SIG-M5 (cell line): ENCODE data around the gene TCF7L2.

ENCODE experiments used
- DNase-seq: peaks from one replicate; lab custom pipeline; 2025; lab: John Stamatoyannopoulos, UW

The TCF7L2 gene

GRCh38 chr10:113023017-113023416 lies 73.0 kb downstream of the TCF7L2 start:
- no peak for DNase-seq

- DNase-seq: no peak
These were observed 74.9 kb downstream of the TCF7L2 start for GRCh38 chr10:113024930-113025329.

GRCh38 chr10:113025487-113025886 lies 75.4 kb downstream of the TCF7L2 start:
- DNase-seq: no peak

GRCh38 chr10:113026679-113027078 lies 76.6 kb downstream of the TCF7L2 start:
- no peak for DNase-seq

DNA sequence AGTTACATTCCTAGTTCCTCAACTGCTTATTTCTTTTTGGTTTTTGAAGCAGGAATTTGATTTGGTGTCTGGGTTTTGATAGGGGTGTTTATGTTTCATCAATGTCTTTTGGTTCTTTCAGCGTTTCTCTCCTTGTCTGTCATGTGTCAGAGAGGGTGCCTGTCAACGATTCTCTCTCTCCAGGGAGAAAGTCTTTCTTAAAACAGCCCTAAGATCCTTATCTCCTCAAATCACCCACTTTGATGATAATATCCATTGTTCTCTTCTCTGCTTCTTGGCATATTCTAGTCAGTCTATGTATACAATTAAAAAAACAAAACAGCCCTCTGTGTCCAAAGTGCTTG lies 77.2 kb downstream of the TCF7L2 start:
- no peak for DNase-seq

GRCh38 chr10:113027574-113028455 lies 77.8 kb downstream of the TCF7L2 start:
- no peak for DNase-seq

DNA sequence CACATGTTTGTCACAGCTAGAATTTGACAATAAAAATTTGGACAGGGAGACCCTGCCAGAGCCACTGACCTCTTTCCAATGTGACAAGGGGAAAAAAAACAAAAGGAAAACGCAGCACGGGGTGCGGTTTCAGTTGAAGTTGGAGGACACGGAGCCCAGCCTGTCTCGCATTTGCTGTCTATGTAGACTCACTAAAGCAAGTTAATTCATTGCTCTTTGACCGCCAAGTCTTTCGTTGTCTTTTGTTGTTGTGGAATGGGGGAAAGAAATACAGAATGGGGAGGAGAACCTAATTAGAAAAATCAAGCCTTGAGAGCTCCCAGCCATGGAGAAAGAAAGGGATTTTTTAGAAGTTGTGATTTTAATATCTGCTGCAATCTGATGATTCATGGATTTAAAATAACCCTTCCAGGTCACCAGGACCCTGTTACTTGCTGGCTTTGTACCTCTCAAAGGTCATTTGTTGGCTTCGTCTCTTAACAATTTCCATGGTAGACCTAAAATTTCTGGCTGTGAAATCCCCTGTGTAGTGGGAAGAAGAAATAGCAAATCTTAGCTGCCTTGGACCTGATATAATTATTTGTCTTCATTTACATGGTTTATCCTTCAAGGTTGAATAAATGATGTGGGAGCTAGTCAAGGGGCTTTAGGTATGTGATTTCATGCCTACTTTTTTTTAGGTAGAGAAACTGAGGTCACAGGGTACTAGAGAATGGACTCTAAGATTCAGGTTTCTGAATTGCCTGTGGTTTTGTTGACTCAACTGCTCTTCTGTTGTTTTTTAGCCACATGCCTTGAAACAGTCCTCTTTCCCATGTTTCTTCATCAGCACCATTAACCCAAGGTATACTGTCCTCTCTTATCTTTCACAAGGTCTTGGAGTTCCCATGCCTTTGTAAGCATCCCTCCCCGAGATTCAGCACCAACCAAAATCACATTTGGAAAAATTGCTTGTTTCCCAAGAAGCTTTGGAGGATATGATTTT lies 78.7 kb downstream of the TCF7L2 start:
- no peak for DNase-seq

GRCh38 chr10:113030453-113030852 lies 80.4 kb downstream of the TCF7L2 start:
- DNase-seq: no peak

DNA sequence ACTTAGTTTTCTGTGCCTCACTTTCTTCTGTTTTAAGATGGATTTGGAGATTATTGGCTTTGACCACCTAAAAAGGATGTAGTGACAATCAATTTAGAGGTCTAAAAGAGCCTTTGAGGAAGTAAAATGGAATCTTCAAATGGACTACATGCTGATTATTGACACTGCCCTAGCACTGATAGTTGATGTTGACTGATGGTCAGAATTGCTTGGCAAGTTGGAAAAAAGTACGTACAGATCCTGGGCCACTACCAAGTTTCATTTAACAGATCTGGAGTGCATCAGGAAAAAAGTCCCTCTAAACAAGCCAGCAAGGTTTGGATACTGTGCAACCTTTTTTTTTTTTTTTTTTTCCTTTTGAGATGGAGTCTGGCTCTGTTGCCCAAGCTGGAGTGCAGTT lies 81.1 kb downstream of the TCF7L2 start:
- DNase-seq: no peak

DNA sequence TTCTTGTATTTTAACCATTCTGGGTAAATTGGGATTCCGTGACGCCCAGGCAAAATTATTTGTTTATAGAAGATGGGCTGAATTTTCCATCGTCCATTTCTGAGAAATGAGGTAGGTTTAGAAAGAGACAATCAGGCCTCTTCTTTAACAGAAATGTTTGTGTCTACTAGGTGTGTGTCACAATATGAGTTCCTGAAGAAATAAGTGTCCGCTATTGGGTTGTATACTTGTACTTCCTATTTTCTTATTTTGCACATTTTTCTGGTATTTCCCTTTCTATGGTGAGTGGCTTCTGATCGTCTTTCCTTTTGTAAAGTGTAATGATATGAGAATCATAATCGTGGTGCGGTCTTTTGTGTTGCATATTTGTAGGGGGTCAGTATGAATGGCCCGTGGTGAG lies 83.9 kb downstream of the TCF7L2 start:
- DNase-seq: no peak

GRCh38 chr10:113035732-113036312 lies 85.8 kb downstream of the TCF7L2 start:
- DNase-seq: no peak

GRCh38 chr10:113036619-113037018 lies 86.6 kb downstream of the TCF7L2 start:
- DNase-seq: no peak

DNA sequence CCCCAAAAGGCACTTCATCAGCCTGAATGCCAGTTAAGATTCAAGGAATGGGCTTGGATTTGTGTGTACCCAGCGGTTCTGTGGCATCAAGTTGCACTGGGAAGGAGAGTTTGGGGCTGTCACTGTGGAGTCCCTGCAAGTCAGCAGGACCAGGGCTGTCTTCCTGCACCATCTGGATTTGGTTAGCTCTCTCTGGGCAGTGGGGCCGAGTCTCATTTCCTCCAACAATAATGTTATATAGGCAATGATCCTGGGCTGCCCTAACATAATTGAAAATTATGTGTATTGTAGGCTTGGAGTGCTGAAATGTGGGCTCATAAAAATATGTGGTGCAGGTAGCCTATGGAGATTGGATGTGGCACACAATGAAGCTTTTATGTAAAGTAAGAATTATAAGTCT lies 87.2 kb downstream of the TCF7L2 start:
- DNase-seq: no peak

- DNase-seq: no peak
These were observed 88.1 kb downstream of the TCF7L2 start for GRCh38 chr10:113038183-113038582.

DNA sequence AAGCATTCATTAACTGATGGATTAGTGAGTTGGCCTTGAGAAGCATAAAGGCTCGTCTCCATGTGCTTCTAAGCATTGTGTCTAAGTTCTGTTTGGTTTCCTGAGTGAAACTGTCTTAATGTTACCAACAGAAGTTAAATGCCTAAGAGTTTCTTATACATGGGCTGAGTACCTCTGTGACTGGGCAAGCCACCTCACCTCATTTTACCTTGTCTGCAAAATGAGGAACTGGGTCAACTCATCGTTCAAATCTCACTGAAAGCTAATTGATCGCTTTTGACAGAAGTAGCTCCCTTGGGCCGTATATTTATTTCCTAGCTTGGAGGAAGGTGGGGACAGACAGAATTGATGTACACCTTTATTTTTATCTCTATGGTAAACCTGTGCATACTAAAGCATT lies 88.9 kb downstream of the TCF7L2 start:
- DNase-seq: no peak

- DNase-seq: no peak
These were observed 91.3 kb downstream of the TCF7L2 start for GRCh38 chr10:113041324-113041723.

- no peak for DNase-seq
These were observed 92.0 kb downstream of the TCF7L2 start for GRCh38 chr10:113041841-113042750.

GRCh38 chr10:113042868-113043267 lies 92.8 kb downstream of the TCF7L2 start:
- DNase-seq: no peak

GRCh38 chr10:113044016-113044755 lies 94.1 kb downstream of the TCF7L2 start:
- no peak for DNase-seq

- no peak for DNase-seq
These were observed 95.4 kb downstream of the TCF7L2 start for GRCh38 chr10:113045147-113046055.
